ENCODE data around the gene RPTOR. TPM values are rescaled to one million over a fixed set of nuclear protein-coding genes. Genes with fewer than 3 reads are reported as not detected.

The RPTOR gene
- total RNA-seq, 1 experiment from 2014 or later = 25.1 TPM

GRCh38 chr17:80771612-80772005 is 227.0 kb downstream of the RPTOR start:
- H2AK5ac ChIP-seq (ENCODE audit: insufficient read length, low read length) = no peak overlapping the region
- H4K91ac ChIP-seq (ENCODE audit: insufficient read length, low read depth, low read length) = no peak overlapping the region
- no peak overlapping the region for H2BK12ac ChIP-seq (ENCODE audit: insufficient read length, low read depth, low read length)
- H3K79me1 ChIP-seq (ENCODE audit: insufficient read depth, low read depth, low read length, poor library complexity, severe bottlenecking) = no peaks in the 10 kb centered on the region
- no peak overlapping the region for H3K4ac ChIP-seq (ENCODE audit: low read depth, low read length)
- no peaks in the 10 kb centered on the region for H3K23me2 ChIP-seq (ENCODE audit: insufficient read length, low read depth, low read length, poor library complexity, severe bottlenecking)
- no peak overlapping the region for H3K9ac ChIP-seq (ENCODE audit: extremely low read depth, insufficient read length, low read length)
- no peak for TF ChIP-seq CTCF (conservative IDR thresholded peaks at IDR 0.05)
- H3K27me3 Mint-ChIP-seq (ENCODE audit: low read depth) = no peaks in the 10 kb centered on the region
- H3T11ph ChIP-seq (ENCODE audit: low read length) = no peak overlapping the region
- no peak overlapping the region for H3K23ac ChIP-seq (ENCODE audit: insufficient read length, low read depth, low read length)
- H3K9me3 Mint-ChIP-seq = no peaks in the 10 kb centered on the region; a peak in 1 of 5 replicates
- no peak overlapping the region for H2BK15ac ChIP-seq (ENCODE audit: low read depth, low read length)
- no peak overlapping the region for H3K14ac ChIP-seq (ENCODE audit: insufficient read depth, low read length)
- no peak overlapping the region for H3K56ac ChIP-seq (ENCODE audit: insufficient read length, low read depth, low read length)
- no CpG with 5 or more reads among the region's 11 CpGs for WGBS (ENCODE audit: extremely low coverage, insufficient read length, low lambda C conversion rate)
- no peak overlapping the region for H3K4me3 Mint-ChIP-seq
- no peaks in the 10 kb centered on the region for H4K20me1 ChIP-seq (ENCODE audit: control insufficient read depth, insufficient read depth, insufficient read length)
- H3K4me2 ChIP-seq (ENCODE audit: insufficient read depth, insufficient read length, low read length) = no peak overlapping the region
- H3K36me3 Mint-ChIP-seq (ENCODE audit: insufficient read depth in 1 of 3, low read depth in 3 of 3) = peaks cover under 1 to 3% (median 3%) of the 10 kb centered on the region in 3 experiments; a peak in 5 of 7 replicates
- no peak overlapping the region for H2BK5ac ChIP-seq (ENCODE audit: insufficient read length, low read length)
- H3K18ac ChIP-seq (ENCODE audit: insufficient read length, low read depth, low read length) = no peak overlapping the region
- no peak overlapping the region for H2BK120ac ChIP-seq (ENCODE audit: low read depth, low read length, poor library complexity, severe bottlenecking)
- no peak overlapping the region for H4K5ac ChIP-seq (ENCODE audit: insufficient read length, low read depth, low read length)
- peaks cover 3% of the 10 kb centered on the region; the same call in 1 of the 2 replicates for H3K4me1 ChIP-seq (ENCODE audit: insufficient read depth, low read length)
- H4K8ac ChIP-seq (replicated peaks; ENCODE audit: insufficient read length, low read depth, low read length) = no peak overlapping the region
- no peaks in the 10 kb centered on the region for H3K9me3 ChIP-seq (ENCODE audit: control insufficient read depth, low read depth, low read length)
- H3K27me3 ChIP-seq (ENCODE audit: insufficient read depth, low read length) = no peaks in the 10 kb centered on the region
- no peak overlapping the region for H2AFZ ChIP-seq (ENCODE audit: low read length)
- no peak overlapping the region for H2BK20ac ChIP-seq (ENCODE audit: low read depth, low read length, poor library complexity, severe bottlenecking)
- H3K4me1 Mint-ChIP-seq = peaks cover 13 to 30% of the 10 kb centered on the region in 2 experiments
- DNase-seq = peak; percentile 19
- peak overlapping the region in 2 of 3 experiments; percentile 0 to 63; a peak in 3 of 7 replicates for H3K27ac Mint-ChIP-seq
- H3K27ac ChIP-seq (ENCODE audit: insufficient read length, low read depth, low read length) = no peak overlapping the region
- H3K79me2 ChIP-seq (ENCODE audit: insufficient read depth, low read length) = no peaks in the 10 kb centered on the region

Measured in H9 (cell line).